H9 (cell line): ENCODE data around the gene RETNLB. TPM values are rescaled to one million over a fixed set of nuclear protein-coding genes. Genes with fewer than 3 reads are reported as not detected.

ENCODE experiments used
- DNase-seq: peaks from one replicate; pipeline ENCODE4 v3.0.0-alpha.2; 2017
- H2AFZ ChIP-seq: one replicate; pipeline ENCODE4 v1.6.1; 2013; ENCODE audit warnings: mild to moderate bottlenecking, low read length, control low read depth, moderate library complexity
- H2AK5ac ChIP-seq: 2 replicates; pipeline ENCODE4 v1.6.1; 2013; ENCODE audit warnings: low read length, control low read depth, mixed read lengths; ENCODE audit not compliant: insufficient read length
- H2BK120ac ChIP-seq: one replicate; pipeline ENCODE4 v1.6.1; 2013; ENCODE audit warnings: low read depth, mild to moderate bottlenecking, low read length, control low read depth, inconsistent platforms; ENCODE audit not compliant: poor library complexity, severe bottlenecking
- H2BK12ac ChIP-seq: 2 replicates; pipeline ENCODE4 v1.6.1; 2013; ENCODE audit warnings: low read length, control low read depth, mixed read lengths, low read depth; ENCODE audit not compliant: insufficient read length
- H2BK15ac ChIP-seq: 2 replicates; pipeline ENCODE4 v1.6.1; 2013; ENCODE audit warnings: low read depth, low read length, control low read depth
- H2BK20ac ChIP-seq: one replicate; pipeline ENCODE4 v1.6.1; 2013; ENCODE audit warnings: low read depth, mild to moderate bottlenecking, low read length, control low read depth, inconsistent platforms; ENCODE audit not compliant: poor library complexity, severe bottlenecking
- H2BK5ac ChIP-seq: 2 replicates; pipeline ENCODE4 v1.6.1; 2013; ENCODE audit warnings: low read length, control low read depth, mixed read lengths; ENCODE audit not compliant: insufficient read length
- H3K14ac ChIP-seq: 2 replicates; pipeline ENCODE4 v1.6.1; 2013; ENCODE audit warnings: low read length, control low read depth; ENCODE audit not compliant: insufficient read depth
- H3K18ac ChIP-seq: 2 replicates; pipeline ENCODE4 v1.6.1; 2013; ENCODE audit warnings: low read depth, mild to moderate bottlenecking, mixed read lengths, low read length, control low read depth; ENCODE audit not compliant: insufficient read length
- H3K23ac ChIP-seq: 2 replicates; pipeline ENCODE4 v1.6.1; 2013; ENCODE audit warnings: low read length, control low read depth, mixed read lengths, low read depth; ENCODE audit not compliant: insufficient read length
- H3K23me2 ChIP-seq: 2 replicates; pipeline ENCODE4 v1.6.1; 2013; ENCODE audit warnings: low read depth, mild to moderate bottlenecking, mixed read lengths, low read length, control low read depth; ENCODE audit not compliant: insufficient read length, poor library complexity, severe bottlenecking
- H3K27ac ChIP-seq: 2 replicates; pipeline ENCODE4 v1.5.1; 2013; ENCODE audit warnings: low read length, control low read depth, mixed read lengths, low read depth; ENCODE audit not compliant: insufficient read length
- H3K27me3 ChIP-seq: 2 replicates; pipeline ENCODE4 v1.6.1; 2013; ENCODE audit warnings: low read length, control low read depth, inconsistent platforms; ENCODE audit not compliant: insufficient read depth
- H3K4ac ChIP-seq: 2 replicates; pipeline ENCODE4 v1.6.1; 2013; ENCODE audit warnings: low read depth, mild to moderate bottlenecking, control low read depth, inconsistent platforms, low read length, moderate library complexity
- H3K4me1 ChIP-seq: 2 replicates; pipeline ENCODE4 v1.6.1; 2013; ENCODE audit warnings: low read length, control low read depth, inconsistent platforms; ENCODE audit not compliant: insufficient read depth
- H3K4me2 ChIP-seq: 2 replicates; pipeline ENCODE4 v1.6.1; 2013; ENCODE audit warnings: low read length, control low read depth, mixed read lengths; ENCODE audit not compliant: insufficient read length, insufficient read depth
- H3K56ac ChIP-seq: 2 replicates; pipeline ENCODE4 v1.6.1; 2013; ENCODE audit warnings: low read depth, mild to moderate bottlenecking, mixed read lengths, low read length, control low read depth; ENCODE audit not compliant: insufficient read length
- H3K79me1 ChIP-seq: 2 replicates; pipeline ENCODE4 v1.6.1; 2013; ENCODE audit warnings: low read depth, mild to moderate bottlenecking, moderate library complexity, low read length, control low read depth, inconsistent platforms; ENCODE audit not compliant: insufficient read depth, poor library complexity, severe bottlenecking
- H3K79me2 ChIP-seq: 2 replicates; pipeline ENCODE4 v1.6.1; 2013; ENCODE audit warnings: low read length, control low read depth, inconsistent platforms; ENCODE audit not compliant: insufficient read depth
- H3K9ac ChIP-seq: 2 replicates; pipeline ENCODE4 v1.6.1; 2013; ENCODE audit warnings: low read length, control low read depth, mixed read lengths; ENCODE audit not compliant: insufficient read length; ENCODE audit errors: extremely low read depth
- H3K9me3 ChIP-seq: one replicate; pipeline ENCODE4 v1.6.1; 2013; ENCODE audit warnings: low read depth, low read length, inconsistent platforms; ENCODE audit not compliant: control insufficient read depth
- H3T11ph ChIP-seq: one replicate; pipeline ENCODE4 v1.6.1; 2013; ENCODE audit warnings: mild to moderate bottlenecking, low read length, control low read depth, inconsistent platforms
- H4K20me1 ChIP-seq: one replicate; pipeline ENCODE4 v1.6.1; 2013; ENCODE audit not compliant: control insufficient read depth, insufficient read length, insufficient read depth
- H4K5ac ChIP-seq: 2 replicates; pipeline ENCODE4 v1.6.1; 2013; ENCODE audit warnings: low read depth, mild to moderate bottlenecking, mixed read lengths, low read length, control low read depth; ENCODE audit not compliant: insufficient read length
- H4K8ac ChIP-seq: replicated peaks from 2 replicates; pipeline ENCODE4 v1.6.1; 2013; ENCODE audit warnings: low read length, control low read depth, mixed read lengths, low read depth; ENCODE audit not compliant: insufficient read length
- H4K91ac ChIP-seq: 2 replicates; pipeline ENCODE4 v1.6.1; 2013; ENCODE audit warnings: low read depth, mild to moderate bottlenecking, moderate library complexity, mixed read lengths, low read length, control low read depth; ENCODE audit not compliant: insufficient read length
- H3K27ac Mint-ChIP-seq, 3 experiments: 2 replicates in 2 of 3; 3 replicates in 1 of 3; pipeline ENCODE4 v1.8.0; 2020 to 2021; ENCODE audit warnings: mixed read lengths in 3 of 3, mild to moderate bottlenecking in 1 of 3, moderate library complexity in 1 of 3
- H3K27me3 Mint-ChIP-seq: 2 replicates; pipeline ENCODE4 v1.8.0; 2021; ENCODE audit warnings: low read depth, mild to moderate bottlenecking, moderate library complexity, mixed read lengths
- H3K36me3 Mint-ChIP-seq, 3 experiments: 2 replicates in 2 of 3; 3 replicates in 1 of 3; pipeline ENCODE4 v1.8.0; 2020 to 2021; ENCODE audit warnings: low read depth in 3 of 3, mixed read lengths in 3 of 3; ENCODE audit not compliant: insufficient read depth in 1 of 3
- H3K4me1 Mint-ChIP-seq, 2 experiments: 2 replicates each; pipeline ENCODE4 v1.8.0; 2020; ENCODE audit warnings: mixed read lengths in 2 of 2
- H3K4me3 Mint-ChIP-seq, 2 experiments: 2 replicates in 1 of 2; 3 replicates in 1 of 2; pipeline ENCODE4 v1.8.0; 2020 to 2021; ENCODE audit warnings: mild to moderate bottlenecking in 2 of 2, mixed read lengths in 2 of 2, moderate library complexity in 1 of 2
- H3K9me3 Mint-ChIP-seq, 2 experiments: 2 replicates in 1 of 2; 3 replicates in 1 of 2; pipeline ENCODE4 v1.8.0; 2020; ENCODE audit warnings: mild to moderate bottlenecking in 2 of 2, mixed read lengths in 2 of 2, moderate library complexity in 1 of 2
- WGBS: extraction: QIAGEN DNeasy Blood & Tissue Kit; methylation state at CpG from one replicate; pipeline ENCODE4 v1.1.7; 2013; ENCODE audit warnings: missing lambda C conversion rate, low lambda C conversion rate, mixed read lengths; ENCODE audit not compliant: insufficient read length; ENCODE audit errors: extremely low coverage; 5-methylcytosine and 5-hydroxymethylcytosine counted together
- total RNA-seq: library from RNA; stranded (reverse); gene quantifications from 2 replicates; pipeline ENCODE4 v1.2.1, GENCODE V29; 2021
- TF ChIP-seq, protein P1 (sequence below): fragments of 200-600 bp; sonication (generic); conservative IDR thresholded peaks from 3 replicates; pipeline ENCODE4 v1.8.0; 2021; ENCODE audit warnings: antibody characterized with exemption, mild to moderate bottlenecking

RETNLB gene
- total RNA-seq, 1 experiment from 2014 or later = not detected

GRCh38 chr3:108724101-108724500, 33.1 kb downstream of the RETNLB start:
- TF ChIP-seq, protein P1, sequence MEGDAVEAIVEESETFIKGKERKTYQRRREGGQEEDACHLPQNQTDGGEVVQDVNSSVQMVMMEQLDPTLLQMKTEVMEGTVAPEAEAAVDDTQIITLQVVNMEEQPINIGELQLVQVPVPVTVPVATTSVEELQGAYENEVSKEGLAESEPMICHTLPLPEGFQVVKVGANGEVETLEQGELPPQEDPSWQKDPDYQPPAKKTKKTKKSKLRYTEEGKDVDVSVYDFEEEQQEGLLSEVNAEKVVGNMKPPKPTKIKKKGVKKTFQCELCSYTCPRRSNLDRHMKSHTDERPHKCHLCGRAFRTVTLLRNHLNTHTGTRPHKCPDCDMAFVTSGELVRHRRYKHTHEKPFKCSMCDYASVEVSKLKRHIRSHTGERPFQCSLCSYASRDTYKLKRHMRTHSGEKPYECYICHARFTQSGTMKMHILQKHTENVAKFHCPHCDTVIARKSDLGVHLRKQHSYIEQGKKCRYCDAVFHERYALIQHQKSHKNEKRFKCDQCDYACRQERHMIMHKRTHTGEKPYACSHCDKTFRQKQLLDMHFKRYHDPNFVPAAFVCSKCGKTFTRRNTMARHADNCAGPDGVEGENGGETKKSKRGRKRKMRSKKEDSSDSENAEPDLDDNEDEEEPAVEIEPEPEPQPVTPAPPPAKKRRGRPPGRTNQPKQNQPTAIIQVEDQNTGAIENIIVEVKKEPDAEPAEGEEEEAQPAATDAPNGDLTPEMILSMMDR = no peak
- Histone ChIP-seq H2BK120ac (no peak overlapping the region), H3K79me2 (no peaks in the 10 kb centered on the region), H2BK20ac (no peak overlapping the region), H2AFZ (no peak overlapping the region), H2BK5ac (no peak overlapping the region), H3T11ph (no peak overlapping the region), H3K9me3 (no peaks in the 10 kb centered on the region), H3K14ac (no peak overlapping the region), H3K79me1 (no peaks in the 10 kb centered on the region), H4K8ac (no peak overlapping the region), H3K27me3 (no peaks in the 10 kb centered on the region), H3K4ac (no peak overlapping the region), H3K4me2 (no peak overlapping the region), H2AK5ac (no peak overlapping the region), H4K20me1 (no peaks in the 10 kb centered on the region), H3K27ac (no peak overlapping the region), H2BK12ac (no peak overlapping the region), H3K4me1 (no peaks in the 10 kb centered on the region), H3K56ac (no peak overlapping the region), H4K91ac (no peak overlapping the region), H4K5ac (no peak overlapping the region), H3K18ac (no peak overlapping the region), H3K9ac (no peak overlapping the region), H3K23me2 (no peaks in the 10 kb centered on the region), H2BK15ac (no peak overlapping the region), H3K23ac (no peak overlapping the region)
- Mint-ChIP-seq H3K4me1 (peaks cover 3 to 4% of the 10 kb centered on the region in 2 experiments; a peak in 1 of 4 replicates), H3K27ac (no peak overlapping the region), H3K36me3 (no peaks in the 10 kb centered on the region), H3K4me3 (no peak overlapping the region), H3K27me3 (no peaks in the 10 kb centered on the region), H3K9me3 (no peaks in the 10 kb centered on the region; a peak in 1 of 5 replicates)
- no peak for DNase-seq
- no CpG with 5 or more reads among the region's 4 CpGs for WGBS
